ENCODE data around the gene DLG2.

The DLG2 gene

GRCh38 chr11:83493034-83493433 lies 2134.1 kb downstream of the DLG2 start:
- H3K4me1 ChIP-seq (ENCODE audit: control insufficient read depth in 1 of 2, insufficient read depth in 1 of 2, low read depth in 1 of 2, low read length in 1 of 2), result no peaks in the 10 kb centered on the region
- TF ChIP-seq CTCF (IDR thresholded peaks at IDR 0.05), result no peak
- H3K4me3 ChIP-seq (ENCODE audit: low read depth in 1 of 2, low read length in 1 of 2), result no peak overlapping the region
- H3K9me3 ChIP-seq, result no peaks in the 10 kb centered on the region
- no peaks in the 10 kb centered on the region for H3K27me3 ChIP-seq
- no peak overlapping the region for H3K27ac ChIP-seq
- H3K36me3 ChIP-seq, result no peaks in the 10 kb centered on the region

- TF ChIP-seq CTCF (IDR thresholded peaks at IDR 0.05), result no peak
- Histone ChIP-seq H3K27ac (no peak overlapping the region), H3K4me3 (ENCODE audit: low read depth in 1 of 2, low read length in 1 of 2) (no peak overlapping the region), H3K36me3 (no peaks in the 10 kb centered on the region), H3K9me3 (no peaks in the 10 kb centered on the region), H3K4me1 (ENCODE audit: control insufficient read depth in 1 of 2, insufficient read depth in 1 of 2, low read depth in 1 of 2, low read length in 1 of 2) (no peaks in the 10 kb centered on the region), H3K27me3 (no peaks in the 10 kb centered on the region)
These were observed 2143.3 kb downstream of the DLG2 start for GRCh38 chr11:83483808-83484207.

- H3K9me3 ChIP-seq, result no peaks in the 10 kb centered on the region
- H3K36me3 ChIP-seq, result no peaks in the 10 kb centered on the region
- H3K27ac ChIP-seq, result no peak overlapping the region
- H3K4me1 ChIP-seq (ENCODE audit: control insufficient read depth in 1 of 2, insufficient read depth in 1 of 2, low read depth in 1 of 2, low read length in 1 of 2), result no peaks in the 10 kb centered on the region
- TF ChIP-seq CTCF (IDR thresholded peaks at IDR 0.05), result no peak
- no peaks in the 10 kb centered on the region for H3K27me3 ChIP-seq
- no peak overlapping the region for H3K4me3 ChIP-seq (ENCODE audit: low read depth in 1 of 2, low read length in 1 of 2)
These were observed 2146.3 kb downstream of the DLG2 start for GRCh38 chr11:83480811-83481210.

DNA sequence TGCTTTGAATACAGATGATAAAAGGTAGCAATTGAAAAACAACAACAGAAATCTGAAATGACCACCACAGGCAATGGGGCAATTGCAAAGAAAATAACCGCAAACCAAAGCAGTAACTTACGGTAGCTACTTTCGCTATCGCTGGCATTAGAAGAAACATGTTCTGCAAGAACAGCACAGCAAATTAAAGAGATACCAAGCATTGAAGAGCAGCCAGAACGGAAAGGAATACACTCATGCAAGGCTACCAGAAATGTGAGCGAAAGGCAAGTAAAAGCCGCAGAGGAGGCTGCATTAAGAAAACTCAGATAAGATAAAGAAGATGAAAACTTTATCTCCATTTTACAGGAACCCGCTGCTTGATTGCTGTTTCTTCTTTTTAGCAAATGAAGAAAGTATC lies 2146.9 kb downstream of the DLG2 start:
- TF ChIP-seq CTCF (IDR thresholded peaks at IDR 0.05), result no peak
- H3K36me3 ChIP-seq, result no peaks in the 10 kb centered on the region
- H3K9me3 ChIP-seq, result no peaks in the 10 kb centered on the region

DNA sequence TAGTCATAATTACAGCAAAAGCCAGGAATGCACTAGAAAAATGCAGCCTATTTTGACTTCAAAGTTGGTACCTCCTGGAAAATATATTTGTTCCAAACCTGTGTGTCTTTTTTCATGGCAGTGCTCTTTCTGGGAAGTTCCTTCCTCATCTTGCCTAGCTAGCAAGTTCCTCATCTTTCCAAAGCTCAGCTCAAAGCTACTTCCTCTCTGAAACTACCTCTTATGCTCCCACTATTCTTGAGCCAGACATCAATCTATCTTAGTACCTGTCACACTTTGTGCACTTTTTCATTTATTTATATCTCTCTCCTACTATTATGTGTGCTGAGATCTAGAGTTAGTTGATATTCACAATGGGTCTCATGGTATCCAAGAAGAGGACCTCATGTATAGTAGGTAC lies 2149.4 kb downstream of the DLG2 start:
- H3K36me3 ChIP-seq, result no peaks in the 10 kb centered on the region
- TF ChIP-seq CTCF (IDR thresholded peaks at IDR 0.05), result no peak
- no peaks in the 10 kb centered on the region for H3K27me3 ChIP-seq
- H3K27ac ChIP-seq, result no peak overlapping the region
- H3K4me3 ChIP-seq (ENCODE audit: low read depth in 1 of 2, low read length in 1 of 2), result no peak overlapping the region
- no peaks in the 10 kb centered on the region for H3K4me1 ChIP-seq (ENCODE audit: control insufficient read depth in 1 of 2, insufficient read depth in 1 of 2, low read depth in 1 of 2, low read length in 1 of 2)
- H3K9me3 ChIP-seq, result no peaks in the 10 kb centered on the region

More for the DNA sequence above, 2146.9 kb downstream of the DLG2 start:
- H3K4me3 ChIP-seq (ENCODE audit: low read depth in 1 of 2, low read length in 1 of 2), result no peak overlapping the region
- no peaks in the 10 kb centered on the region for H3K27me3 ChIP-seq
- no peak overlapping the region for H3K27ac ChIP-seq
- no peaks in the 10 kb centered on the region for H3K4me1 ChIP-seq (ENCODE audit: control insufficient read depth in 1 of 2, insufficient read depth in 1 of 2, low read depth in 1 of 2, low read length in 1 of 2)

- TF ChIP-seq CTCF (IDR thresholded peaks at IDR 0.05), result no peak
- Histone ChIP-seq H3K27ac (no peak overlapping the region), H3K27me3 (no peaks in the 10 kb centered on the region), H3K4me1 (ENCODE audit: control insufficient read depth in 1 of 2, insufficient read depth in 1 of 2, low read depth in 1 of 2, low read length in 1 of 2) (no peaks in the 10 kb centered on the region), H3K4me3 (ENCODE audit: low read depth in 1 of 2, low read length in 1 of 2) (no peak overlapping the region), H3K36me3 (no peaks in the 10 kb centered on the region), H3K9me3 (no peaks in the 10 kb centered on the region)
These were observed 2151.4 kb downstream of the DLG2 start for GRCh38 chr11:83475760-83476159.

Data from neutrophil (primary cell).